GM12873 (cell line): ENCODE data around the gene PLXNA1.

ENCODE experiments used
- CTCF ChIP-seq: IDR thresholded peaks from 2 replicates; pipeline ENCODE4 v1.5.1; 2012; ENCODE audit warnings: low read depth, mild to moderate bottlenecking, moderate library complexity, low read length, control low read depth; ENCODE audit not compliant: insufficient read depth; ENCODE audit errors: missing control alignments

Gene PLXNA1

DNA sequence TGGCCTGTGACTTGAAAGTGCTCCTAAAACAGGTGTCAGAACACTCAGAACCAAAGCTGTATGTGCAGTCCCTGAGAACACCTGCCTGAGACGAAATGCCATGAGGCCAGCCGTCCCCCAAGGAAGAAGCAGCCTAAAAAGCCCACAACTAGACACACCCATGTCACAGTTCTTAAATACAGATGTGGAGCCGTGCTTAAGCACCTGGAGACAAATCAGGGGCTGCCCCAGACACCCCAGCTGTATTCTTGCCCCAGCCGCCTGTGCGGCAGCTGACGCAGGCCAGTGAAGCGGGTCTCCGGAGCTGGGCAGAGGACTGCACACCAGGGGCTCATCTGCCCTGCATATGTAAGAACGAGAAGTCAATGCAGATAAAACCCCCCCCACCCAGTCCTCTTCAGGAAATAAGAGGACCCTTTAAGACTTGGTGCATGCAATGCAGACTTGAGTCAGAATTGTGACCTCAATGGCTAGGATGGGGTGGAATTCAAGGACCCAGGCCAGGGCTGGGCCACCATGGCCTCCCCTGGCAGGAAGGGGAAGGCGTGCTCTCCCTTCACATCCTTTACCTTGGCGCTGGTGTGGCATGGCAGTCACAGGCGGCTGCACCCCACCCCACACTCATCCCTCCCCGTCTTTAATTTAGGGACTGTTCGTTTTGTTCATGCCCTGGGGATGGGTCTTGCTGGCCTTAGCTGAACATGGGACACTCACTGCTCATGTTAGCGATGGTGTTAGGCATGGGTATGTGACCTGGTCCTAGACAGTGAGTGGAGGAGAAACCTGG lies 27.7 kb upstream of the PLXNA1 start:
- no peak for TF ChIP-seq CTCF

DNA sequence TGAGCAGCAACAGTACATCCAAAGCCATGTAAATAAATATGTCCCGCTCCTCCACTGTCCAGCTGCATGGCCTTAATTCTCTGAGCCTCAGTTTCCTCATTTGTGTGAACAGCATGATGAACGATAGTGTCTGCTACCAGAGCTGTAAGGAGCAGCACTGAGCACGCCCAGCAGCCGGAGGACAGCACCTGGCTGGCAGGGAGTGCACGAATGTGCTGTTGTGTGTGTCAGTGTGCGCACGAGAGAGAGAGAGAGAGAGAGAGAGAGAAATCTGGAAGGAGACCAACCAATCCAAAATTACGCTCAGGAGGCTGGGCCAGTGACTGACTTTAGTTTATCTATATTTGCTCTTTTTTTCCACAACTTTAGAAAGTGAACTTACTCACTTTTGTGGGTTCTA lies 26.6 kb upstream of the PLXNA1 start:
- no peak for TF ChIP-seq CTCF

DNA sequence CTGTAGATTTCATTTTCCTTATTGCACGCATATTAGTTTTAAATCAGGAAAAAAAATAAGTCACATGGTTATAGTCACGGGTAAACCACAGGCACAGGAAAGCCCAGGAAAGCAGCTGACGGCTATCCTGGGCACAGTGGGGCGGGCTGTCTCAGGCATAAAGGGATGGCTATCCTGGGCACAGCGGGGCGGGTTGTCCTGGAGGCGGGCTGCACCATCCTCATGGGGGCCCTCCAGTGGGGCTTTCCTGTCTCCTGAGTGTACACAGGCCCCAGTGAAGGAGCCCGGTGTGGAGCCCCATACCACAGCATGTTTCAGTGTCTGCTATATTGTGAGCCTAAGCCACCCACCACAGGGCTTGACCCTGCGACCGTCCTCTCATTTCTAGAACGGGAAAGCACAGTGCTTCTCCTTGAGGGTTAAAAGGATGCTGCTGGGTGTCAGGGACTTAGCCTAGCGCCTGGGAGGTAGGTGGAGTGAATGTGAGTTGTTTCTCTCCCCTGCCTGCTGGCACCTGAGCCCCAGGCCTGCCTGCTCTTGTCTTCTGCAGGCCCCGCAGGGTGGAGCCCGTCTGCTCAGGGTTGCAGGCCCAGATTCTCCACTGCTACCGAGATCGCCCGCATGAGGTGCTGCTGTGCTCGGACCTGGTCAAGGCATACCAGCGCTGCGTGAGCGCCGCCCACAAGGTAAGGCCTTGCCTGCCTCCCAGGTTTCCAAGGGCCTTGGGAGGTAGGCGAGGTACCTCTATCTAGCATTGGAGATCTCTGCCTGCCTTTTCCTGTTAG lies 25.9 kb upstream of the PLXNA1 start:
- TF ChIP-seq CTCF = no peak

DNA sequence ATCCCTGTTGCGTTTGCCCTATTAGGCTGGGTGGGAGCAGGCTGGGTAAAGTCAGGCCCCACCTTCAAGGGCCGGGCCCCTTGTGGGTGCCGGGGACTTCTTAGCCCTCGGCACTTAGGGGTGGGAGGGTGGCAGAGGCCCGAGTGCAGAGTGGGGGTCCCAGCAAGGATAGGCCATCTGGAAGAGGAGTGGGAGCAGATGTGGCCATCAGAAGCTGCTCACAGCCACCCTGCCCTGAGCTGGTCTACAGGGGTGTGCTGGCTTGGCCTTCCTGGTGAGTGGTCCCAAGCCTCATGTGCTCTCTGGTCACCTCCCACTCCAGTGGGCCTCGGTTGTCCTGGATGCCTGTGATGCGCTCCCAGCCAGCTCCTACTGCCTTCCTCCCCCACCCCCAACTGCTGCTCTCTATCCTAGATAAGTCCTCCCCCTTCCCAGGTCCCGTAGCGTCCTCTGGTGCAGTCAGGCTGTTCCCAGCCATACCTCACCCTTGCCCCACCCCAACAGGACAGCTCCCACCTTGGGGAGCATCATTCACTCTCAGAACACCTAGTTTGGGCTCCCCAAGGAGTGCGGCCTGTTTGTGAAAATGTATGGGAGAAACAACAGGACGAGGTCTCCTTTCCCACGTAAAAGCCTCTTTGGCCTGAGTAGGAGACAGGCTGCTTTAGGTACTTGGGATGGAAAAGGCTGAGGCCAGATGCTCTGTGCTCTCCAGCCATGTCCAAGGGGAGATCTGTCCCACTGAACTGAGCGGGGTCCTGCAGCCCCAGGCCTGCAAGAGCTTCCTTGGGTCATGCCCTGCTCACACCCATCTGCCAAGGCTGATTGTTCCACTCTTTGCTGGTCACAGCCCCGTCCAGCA lies 24.9 kb upstream of the PLXNA1 start:
- no peak for TF ChIP-seq CTCF

- no peak for TF ChIP-seq CTCF
Measured at GRCh38 chr3:126958638-126959085, 24.3 kb upstream of the PLXNA1 start.

DNA sequence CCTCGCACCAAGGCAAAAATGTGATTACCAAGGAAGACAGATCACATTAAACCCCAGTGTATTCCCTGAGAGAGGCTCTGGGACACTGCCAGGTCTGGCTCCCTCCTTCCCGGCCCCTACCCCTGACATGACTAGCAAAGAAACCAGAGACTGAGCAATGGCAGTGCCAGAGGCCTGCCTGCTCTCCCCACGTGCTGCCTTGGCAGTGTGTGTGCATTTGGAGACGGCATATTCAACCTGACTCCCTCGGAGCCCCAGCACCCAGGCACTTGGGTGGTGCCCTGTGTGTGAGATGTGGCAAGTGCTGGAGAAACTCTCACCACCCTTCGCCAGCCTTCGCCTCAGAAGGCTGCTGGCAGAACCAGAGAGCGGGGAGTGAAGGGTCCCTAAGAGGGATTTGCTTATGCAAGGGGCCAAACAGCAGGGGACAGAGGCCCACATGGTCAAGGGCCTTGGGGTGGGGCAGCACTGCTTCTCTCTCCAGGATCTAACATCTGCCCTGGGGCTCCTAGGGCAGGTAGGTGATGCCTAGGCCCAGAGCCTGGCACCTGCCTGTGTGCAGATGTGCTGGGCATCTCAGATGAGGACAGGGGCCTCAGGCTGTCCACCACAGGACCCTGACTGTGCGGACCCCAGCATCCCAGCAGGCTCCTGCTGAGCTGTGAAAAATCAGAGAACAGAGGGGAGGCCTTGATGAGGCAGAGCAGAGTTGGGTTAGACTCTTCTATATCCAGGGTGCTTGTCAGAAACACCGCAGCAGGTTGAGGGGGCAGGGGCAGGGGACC lies 23.6 kb upstream of the PLXNA1 start:
- TF ChIP-seq CTCF = no peak
